ENCODE data around the gene PTPRH.

DNA sequence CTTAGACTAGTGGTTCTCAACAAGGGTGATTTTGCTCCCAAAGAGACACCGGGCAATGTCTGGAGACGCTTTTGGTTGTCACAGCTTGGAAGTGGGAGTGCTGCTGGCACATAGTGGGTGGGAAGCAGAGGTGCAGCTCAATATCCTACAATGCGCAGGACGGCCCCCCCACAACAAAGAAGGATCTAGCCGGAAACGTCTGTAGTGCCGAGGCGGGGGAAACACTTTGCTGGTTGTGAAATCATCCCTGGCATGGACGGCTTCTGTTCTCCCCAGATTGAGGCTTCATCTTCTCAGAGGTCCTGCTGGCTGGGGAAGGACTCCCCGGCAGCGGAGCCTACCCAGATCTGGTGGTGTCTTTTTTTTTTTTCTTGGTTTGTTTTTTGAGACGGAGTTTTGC lies 15.8 kb downstream of the PTPRH start:
- TF ChIP-seq, protein P1, sequence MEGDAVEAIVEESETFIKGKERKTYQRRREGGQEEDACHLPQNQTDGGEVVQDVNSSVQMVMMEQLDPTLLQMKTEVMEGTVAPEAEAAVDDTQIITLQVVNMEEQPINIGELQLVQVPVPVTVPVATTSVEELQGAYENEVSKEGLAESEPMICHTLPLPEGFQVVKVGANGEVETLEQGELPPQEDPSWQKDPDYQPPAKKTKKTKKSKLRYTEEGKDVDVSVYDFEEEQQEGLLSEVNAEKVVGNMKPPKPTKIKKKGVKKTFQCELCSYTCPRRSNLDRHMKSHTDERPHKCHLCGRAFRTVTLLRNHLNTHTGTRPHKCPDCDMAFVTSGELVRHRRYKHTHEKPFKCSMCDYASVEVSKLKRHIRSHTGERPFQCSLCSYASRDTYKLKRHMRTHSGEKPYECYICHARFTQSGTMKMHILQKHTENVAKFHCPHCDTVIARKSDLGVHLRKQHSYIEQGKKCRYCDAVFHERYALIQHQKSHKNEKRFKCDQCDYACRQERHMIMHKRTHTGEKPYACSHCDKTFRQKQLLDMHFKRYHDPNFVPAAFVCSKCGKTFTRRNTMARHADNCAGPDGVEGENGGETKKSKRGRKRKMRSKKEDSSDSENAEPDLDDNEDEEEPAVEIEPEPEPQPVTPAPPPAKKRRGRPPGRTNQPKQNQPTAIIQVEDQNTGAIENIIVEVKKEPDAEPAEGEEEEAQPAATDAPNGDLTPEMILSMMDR (IDR thresholded peaks at IDR 0.05): no peak
- TF ChIP-seq POLR2A (IDR thresholded peaks at IDR 0.05): no peak

Measured in testis (tissue), 2 donors.